HEK293 (cell line): ENCODE results near the gene NR3C2.

ENCODE experiments used
- CTCF ChIA-PET: fragments of 350-600 bp; formaldehyde crosslinking; extraction: SDS; loops from one replicate; lab custom pipeline; 2021; ENCODE audit warnings: antibody characterized with exemption; lab: Yijun Ruan, JAX
- POLR2A ChIA-PET: fragments of 300-600 bp; formaldehyde crosslinking; extraction: SDS; loops from one replicate; lab custom pipeline; 2020; ENCODE audit warnings: antibody characterized with exemption, inconsistent platforms; lab: Yijun Ruan, JAX
- H3K27ac ChIP-seq: fragments of 200-500 bp; sonication (Bioruptor generic); 2 replicates; pipeline ENCODE4 v1.5.1; 2014; ENCODE audit warnings: low read depth, low read length, control low read depth, inconsistent platforms; ENCODE audit errors: extremely low read depth
- H3K36me3 ChIP-seq, 2 experiments: fragments of 200-500 bp in 1 of 2; sonication (Bioruptor generic) in 1 of 2; 1 replicate in 1 of 2; 2 replicates in 1 of 2; pipeline ENCODE4 v1.5.1; 2014 to 2017; ENCODE audit warnings: inconsistent platforms in 2 of 2, low read length in 2 of 2; ENCODE audit not compliant: control insufficient read depth in 2 of 2, insufficient read depth in 1 of 2
- H3K4me1 ChIP-seq: fragments of 200-500 bp; sonication (Bioruptor generic); 2 replicates; pipeline ENCODE4 v1.5.1; 2014; ENCODE audit warnings: mild to moderate bottlenecking, low read length, inconsistent platforms; ENCODE audit not compliant: control insufficient read depth, insufficient read depth
- H3K4me3 ChIP-seq: 2 replicates; pipeline ENCODE4 v1.5.1; 2011; ENCODE audit warnings: low read depth, mild to moderate bottlenecking, control low read depth, low read length, moderate library complexity
- H3K9me3 ChIP-seq: fragments of 200-500 bp; sonication (Bioruptor generic); 2 replicates; pipeline ENCODE4 v1.5.1; 2014; ENCODE audit warnings: low read depth, low read length, inconsistent platforms; ENCODE audit not compliant: control insufficient read depth, insufficient read depth
- BCL11A ChIP-seq: fragments of 450-650 bp; formaldehyde crosslinking; IDR thresholded peaks from 2 replicates; pipeline ENCODE4 v1.5.1; 2016; ENCODE audit warnings: low read depth, missing biosample characterization, missing genetic modification characterization
- MYNN ChIP-seq: fragments of 450-650 bp; formaldehyde crosslinking; IDR thresholded peaks from 2 replicates; pipeline ENCODE4 v1.5.1; 2016; ENCODE audit warnings: missing biosample characterization, missing genetic modification characterization, borderline replicate concordance
- SCRT2 ChIP-seq: fragments of 450-650 bp; formaldehyde crosslinking; IDR thresholded peaks from 2 replicates; pipeline ENCODE4 v1.5.1; 2016; ENCODE audit warnings: missing biosample characterization, missing genetic modification characterization
- SP2 ChIP-seq: fragments of 450-650 bp; formaldehyde crosslinking; IDR thresholded peaks from 2 replicates; pipeline ENCODE4 v1.5.1; 2016; ENCODE audit warnings: missing biosample characterization, missing genetic modification characterization
- ZBTB20 ChIP-seq: fragments of 450-650 bp; formaldehyde crosslinking; IDR thresholded peaks from 2 replicates; pipeline ENCODE4 v1.5.1; 2016; ENCODE audit warnings: missing biosample characterization, missing genetic modification characterization
- ZBTB21 ChIP-seq: fragments of 450-650 bp; formaldehyde crosslinking; IDR thresholded peaks from 2 replicates; pipeline ENCODE4 v1.5.1; 2017; ENCODE audit warnings: missing biosample characterization, missing genetic modification characterization
- ZNF114 ChIP-seq: fragments of 450-650 bp; formaldehyde crosslinking; IDR thresholded peaks from 2 replicates; pipeline ENCODE4 v1.5.0; 2017; ENCODE audit warnings: missing biosample characterization, missing genetic modification characterization
- ZNF184 ChIP-seq: fragments of 450-650 bp; IDR thresholded peaks from 2 replicates; pipeline ENCODE4 v1.5.1; 2018; ENCODE audit warnings: missing biosample characterization, mild to moderate bottlenecking, missing genetic modification characterization
- ZNF266 ChIP-seq: fragments of 450-650 bp; formaldehyde crosslinking; IDR thresholded peaks from 2 replicates; pipeline ENCODE4 v1.5.1; 2016; ENCODE audit warnings: missing biosample characterization, missing genetic modification characterization, low read depth
- ZNF404 ChIP-seq: fragments of 450-650 bp; formaldehyde crosslinking; IDR thresholded peaks from 2 replicates; pipeline ENCODE4 v1.5.1; 2017; ENCODE audit warnings: missing biosample characterization, missing genetic modification characterization
- ZNF416 ChIP-seq: fragments of 450-650 bp; formaldehyde crosslinking; IDR thresholded peaks from 2 replicates; pipeline ENCODE4 v1.5.1; 2016; ENCODE audit warnings: missing biosample characterization, missing genetic modification characterization
- ZNF548 ChIP-seq: fragments of 450-650 bp; formaldehyde crosslinking; IDR thresholded peaks from 2 replicates; pipeline ENCODE4 v1.5.1; 2016; ENCODE audit warnings: missing biosample characterization, missing genetic modification characterization
- ZNF623 ChIP-seq: fragments of 450-650 bp; formaldehyde crosslinking; IDR thresholded peaks from 2 replicates; pipeline ENCODE4 v1.5.1; 2016; ENCODE audit warnings: missing biosample characterization, missing genetic modification characterization
- ZNF701 ChIP-seq: fragments of 450-650 bp; formaldehyde crosslinking; IDR thresholded peaks from 2 replicates; pipeline ENCODE4 v1.5.1; 2016; ENCODE audit warnings: missing biosample characterization, missing genetic modification characterization
- TF ChIP-seq, protein P1 (sequence below): fragments of 450-650 bp; formaldehyde crosslinking; IDR thresholded peaks from 2 replicates; pipeline ENCODE4; 2016; ENCODE audit warnings: missing biosample characterization, missing genetic modification characterization
- TF ChIP-seq, protein P2 (sequence below): fragments of 450-650 bp; IDR thresholded peaks from 2 replicates; pipeline ENCODE4 v1.5.1; 2018; ENCODE audit warnings: missing biosample characterization, missing genetic modification characterization
- TF ChIP-seq, protein P3 (sequence below): fragments of 450-650 bp; formaldehyde crosslinking; IDR thresholded peaks from 2 replicates; pipeline ENCODE4 v1.5.1; 2016; ENCODE audit warnings: missing biosample characterization, missing genetic modification characterization
- TF ChIP-seq, protein P4 (sequence below): fragments of 450-650 bp; formaldehyde crosslinking; IDR thresholded peaks from 2 replicates; pipeline ENCODE4 v1.5.1; 2016; ENCODE audit warnings: missing biosample characterization, missing genetic modification characterization

Gene NR3C2

DNA sequence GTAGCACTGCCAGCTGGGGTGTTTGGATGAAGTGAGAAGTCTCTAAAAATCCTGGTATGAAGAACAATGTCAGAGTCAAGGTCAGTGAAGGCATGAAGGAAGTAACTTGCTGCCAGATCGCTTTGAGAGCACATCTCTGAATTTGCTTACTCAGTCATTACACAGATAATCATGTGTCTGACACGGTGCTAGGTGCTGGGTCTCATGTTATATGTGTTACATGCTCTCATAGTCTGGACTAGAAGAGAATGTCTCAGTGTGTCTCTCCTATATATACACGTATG is 372.4 kb downstream of the NR3C2 start (continued):
- TF ChIP-seq SCRT2 (tag by site-specific recombination) (no peak), SP2 (tag by site-specific recombination) (no peak), ZNF114 (tag by site-specific recombination) (no peak), ZNF416 (tag by site-specific recombination) (no peak)
- TF ChIP-seq, protein P1, sequence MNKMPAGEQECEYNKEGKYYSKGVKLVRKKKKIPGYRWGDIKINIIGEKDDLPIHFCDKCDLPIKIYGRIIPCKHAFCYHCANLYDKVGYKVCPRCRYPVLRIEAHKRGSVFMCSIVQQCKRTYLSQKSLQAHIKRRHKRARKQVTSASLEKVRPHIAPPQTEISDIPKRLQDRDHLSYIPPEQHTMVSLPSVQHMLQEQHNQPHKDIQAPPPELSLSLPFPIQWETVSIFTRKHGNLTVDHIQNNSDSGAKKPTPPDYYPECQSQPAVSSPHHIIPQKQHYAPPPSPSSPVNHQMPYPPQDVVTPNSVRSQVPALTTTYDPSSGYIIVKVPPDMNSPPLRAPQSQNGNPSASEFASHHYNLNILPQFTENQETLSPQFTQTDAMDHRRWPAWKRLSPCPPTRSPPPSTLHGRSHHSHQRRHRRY (tag by site-specific recombination) = no peak
- TF ChIP-seq, protein P2, sequence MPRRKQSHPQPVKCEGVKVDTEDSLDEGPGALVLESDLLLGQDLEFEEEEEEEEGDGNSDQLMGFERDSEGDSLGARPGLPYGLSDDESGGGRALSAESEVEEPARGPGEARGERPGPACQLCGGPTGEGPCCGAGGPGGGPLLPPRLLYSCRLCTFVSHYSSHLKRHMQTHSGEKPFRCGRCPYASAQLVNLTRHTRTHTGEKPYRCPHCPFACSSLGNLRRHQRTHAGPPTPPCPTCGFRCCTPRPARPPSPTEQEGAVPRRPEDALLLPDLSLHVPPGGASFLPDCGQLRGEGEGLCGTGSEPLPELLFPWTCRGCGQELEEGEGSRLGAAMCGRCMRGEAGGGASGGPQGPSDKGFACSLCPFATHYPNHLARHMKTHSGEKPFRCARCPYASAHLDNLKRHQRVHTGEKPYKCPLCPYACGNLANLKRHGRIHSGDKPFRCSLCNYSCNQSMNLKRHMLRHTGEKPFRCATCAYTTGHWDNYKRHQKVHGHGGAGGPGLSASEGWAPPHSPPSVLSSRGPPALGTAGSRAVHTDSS (tag by site-specific recombination) = no peak
- TF ChIP-seq, protein P3, sequence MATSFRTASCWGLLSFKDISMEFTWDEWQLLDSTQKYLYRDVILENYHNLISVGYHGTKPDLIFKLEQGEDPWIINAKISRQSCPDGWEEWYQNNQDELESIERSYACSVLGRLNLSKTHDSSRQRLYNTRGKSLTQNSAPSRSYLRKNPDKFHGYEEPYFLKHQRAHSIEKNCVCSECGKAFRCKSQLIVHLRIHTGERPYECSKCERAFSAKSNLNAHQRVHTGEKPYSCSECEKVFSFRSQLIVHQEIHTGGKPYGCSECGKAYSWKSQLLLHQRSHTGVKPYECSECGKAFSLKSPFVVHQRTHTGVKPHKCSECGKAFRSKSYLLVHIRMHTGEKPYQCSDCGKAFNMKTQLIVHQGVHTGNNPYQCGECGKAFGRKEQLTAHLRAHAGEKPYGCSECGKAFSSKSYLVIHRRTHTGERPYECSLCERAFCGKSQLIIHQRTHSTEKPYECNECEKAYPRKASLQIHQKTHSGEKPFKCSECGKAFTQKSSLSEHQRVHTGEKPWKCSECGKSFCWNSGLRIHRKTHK = no peak

DNA sequence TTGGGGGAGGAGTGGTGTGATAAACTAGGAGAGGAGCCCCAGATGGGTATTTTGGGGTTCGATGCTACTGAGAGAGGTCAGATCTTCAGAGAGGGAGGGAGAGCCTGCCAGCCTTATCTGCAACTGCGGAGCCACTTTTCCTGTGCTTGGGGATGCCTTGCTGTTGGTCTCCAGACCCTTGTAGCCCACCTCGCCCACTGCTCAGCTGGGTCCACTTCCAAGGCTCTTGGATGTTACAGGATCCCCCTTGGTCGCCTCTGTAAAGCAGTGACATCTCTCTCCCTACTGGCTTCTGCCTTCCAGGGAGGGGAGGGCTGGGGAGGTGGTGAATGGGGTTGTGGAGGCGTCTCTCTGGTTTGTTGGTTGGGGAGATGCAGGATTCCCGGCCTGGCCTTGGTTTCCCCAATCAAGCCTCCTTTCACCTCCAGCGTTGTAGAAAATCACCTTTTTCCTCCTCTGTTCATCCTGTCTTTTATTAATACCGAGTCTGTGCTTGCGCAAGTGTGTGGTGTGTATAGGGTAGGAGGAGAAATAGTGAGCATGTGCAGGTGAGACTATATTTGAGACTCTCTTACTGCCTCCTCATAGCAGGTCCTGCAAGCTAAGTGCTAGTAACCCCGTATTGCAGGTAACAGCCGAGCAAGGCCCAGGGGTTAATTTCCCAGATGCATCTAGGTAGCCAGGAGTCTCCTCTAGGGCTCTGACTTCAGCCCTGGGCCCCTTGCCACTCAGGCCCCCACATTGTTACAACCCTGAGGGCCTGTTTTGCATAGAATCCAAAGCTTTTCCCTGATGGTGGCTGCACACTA is 372.9 kb downstream of the NR3C2 start:
- H3K36me3 ChIP-seq = peaks cover 0 to 10% of the 10 kb centered on the region in 2 experiments; a peak in 1 of 3 replicates
- H3K27ac ChIP-seq = no peak overlapping the region
- TF ChIP-seq ZBTB20 (tag by site-specific recombination) (no peak), ZNF623 (tag by site-specific recombination) (no peak), MYNN (tag by site-specific recombination) (no peak), ZNF548 (no peak), ZNF701 (tag by site-specific recombination) (no peak), ZBTB21 (no peak), ZNF266 (no peak), ZNF404 (no peak), BCL11A (tag by site-specific recombination) (no peak), ZNF184 (tag by site-specific recombination) (no peak)
- TF ChIP-seq, protein P4, sequence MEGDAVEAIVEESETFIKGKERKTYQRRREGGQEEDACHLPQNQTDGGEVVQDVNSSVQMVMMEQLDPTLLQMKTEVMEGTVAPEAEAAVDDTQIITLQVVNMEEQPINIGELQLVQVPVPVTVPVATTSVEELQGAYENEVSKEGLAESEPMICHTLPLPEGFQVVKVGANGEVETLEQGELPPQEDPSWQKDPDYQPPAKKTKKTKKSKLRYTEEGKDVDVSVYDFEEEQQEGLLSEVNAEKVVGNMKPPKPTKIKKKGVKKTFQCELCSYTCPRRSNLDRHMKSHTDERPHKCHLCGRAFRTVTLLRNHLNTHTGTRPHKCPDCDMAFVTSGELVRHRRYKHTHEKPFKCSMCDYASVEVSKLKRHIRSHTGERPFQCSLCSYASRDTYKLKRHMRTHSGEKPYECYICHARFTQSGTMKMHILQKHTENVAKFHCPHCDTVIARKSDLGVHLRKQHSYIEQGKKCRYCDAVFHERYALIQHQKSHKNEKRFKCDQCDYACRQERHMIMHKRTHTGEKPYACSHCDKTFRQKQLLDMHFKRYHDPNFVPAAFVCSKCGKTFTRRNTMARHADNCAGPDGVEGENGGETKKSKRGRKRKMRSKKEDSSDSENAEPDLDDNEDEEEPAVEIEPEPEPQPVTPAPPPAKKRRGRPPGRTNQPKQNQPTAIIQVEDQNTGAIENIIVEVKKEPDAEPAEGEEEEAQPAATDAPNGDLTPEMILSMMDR (tag by site-specific recombination) = no peak
- ChIA-PET POLR2A (no interaction called here), CTCF (no interaction called here)
- H3K4me3 ChIP-seq = no peak overlapping the region
- H3K9me3 ChIP-seq = no peaks in the 10 kb centered on the region
- H3K4me1 ChIP-seq = no peaks in the 10 kb centered on the region
